ENCODE results near the gene BICDL2. TPM values are rescaled to one million over a fixed set of nuclear protein-coding genes. Genes with fewer than 3 reads are reported as not detected.
"Not testable (repeated sequence)": the region's sequence is repeated elsewhere in the genome, so short reads cannot be mapped to it uniquely, and the experiment has no call there.

BICDL2 gene
- total RNA-seq, 1 donor from 2014 or later, result not detected

DNA sequence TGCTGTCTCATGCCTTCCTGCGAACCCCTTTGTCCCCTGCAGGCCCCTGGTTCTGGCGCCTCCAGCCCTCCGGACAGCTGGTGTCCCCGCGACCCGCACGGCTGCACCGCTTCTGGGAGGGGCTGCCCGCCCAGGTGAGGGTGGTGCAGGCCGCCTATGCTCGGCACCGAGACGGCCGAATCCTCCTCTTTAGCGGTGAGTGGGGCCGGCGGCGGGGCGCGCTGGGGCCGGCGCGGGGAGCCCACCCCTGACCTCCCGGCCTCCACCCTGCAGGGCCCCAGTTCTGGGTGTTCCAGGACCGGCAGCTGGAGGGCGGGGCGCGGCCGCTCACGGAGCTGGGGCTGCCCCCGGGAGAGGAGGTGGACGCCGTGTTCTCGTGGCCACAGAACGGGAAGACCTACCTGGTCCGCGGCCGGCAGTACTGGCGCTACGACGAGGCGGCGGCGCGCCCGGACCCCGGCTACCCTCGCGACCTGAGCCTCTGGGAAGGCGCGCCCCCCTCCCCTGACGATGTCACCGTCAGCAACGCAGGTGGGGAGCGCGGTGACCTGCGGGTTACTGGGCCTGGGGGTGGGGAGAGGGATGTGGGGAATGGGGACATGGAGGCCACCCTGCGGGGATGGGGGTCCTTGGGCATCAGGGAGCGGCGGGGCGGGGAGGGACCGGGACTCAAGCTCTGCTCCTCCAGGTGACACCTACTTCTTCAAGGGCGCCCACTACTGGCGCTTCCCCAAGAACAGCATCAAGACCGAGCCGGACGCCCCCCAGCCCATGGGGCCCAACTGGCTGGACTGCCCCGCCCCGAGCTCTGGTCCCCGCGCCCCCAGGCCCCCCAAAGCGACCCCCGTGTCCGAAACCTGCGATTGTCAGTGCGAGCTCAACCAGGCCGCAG, 21.6 kb upstream of the BICDL2 start:
- Mint-ChIP-seq H3K27me3 (no peaks in the 10 kb centered on the region), H3K27ac (no peak overlapping the region), H3K4me3 (peak overlapping the region; percentile 83), H3K9me3 (no peaks in the 10 kb centered on the region), H3K4me1 (peaks cover 23% of the 10 kb centered on the region), H3K36me3 (ENCODE audit: low read depth) (peaks cover 1% of the 10 kb centered on the region)
- ATAC-seq (ENCODE audit: low read depth) (peak; percentile 48), DNase-seq (no peak)
- CTCF ChIA-PET, result interaction anchor here (0.6 to 3.0 kb wide), 13 partner anchors 10 to 110 kb away, joined by 3 to 61 read pairs (median 5); no protein-coding TSS in a partner anchor
- intact Hi-C loops (cut with micrococcal nuclease), result loop anchor here (1.0 to 2.0 kb wide), 10 partner anchors 12 to 442 kb away; partner anchors contain the start of gene MMP25
- no peak for TF ChIP-seq CTCF (IDR thresholded peaks at IDR 0.05)
- POLR2A ChIA-PET, result interaction anchor here (0.6 to 2.9 kb wide), 20 partner anchors 11 to 225 kb away, joined by 3 to 31 read pairs (median 5); partner anchors contain the start of genes PKMYT1, ZNF213 and ZNF263

DNA sequence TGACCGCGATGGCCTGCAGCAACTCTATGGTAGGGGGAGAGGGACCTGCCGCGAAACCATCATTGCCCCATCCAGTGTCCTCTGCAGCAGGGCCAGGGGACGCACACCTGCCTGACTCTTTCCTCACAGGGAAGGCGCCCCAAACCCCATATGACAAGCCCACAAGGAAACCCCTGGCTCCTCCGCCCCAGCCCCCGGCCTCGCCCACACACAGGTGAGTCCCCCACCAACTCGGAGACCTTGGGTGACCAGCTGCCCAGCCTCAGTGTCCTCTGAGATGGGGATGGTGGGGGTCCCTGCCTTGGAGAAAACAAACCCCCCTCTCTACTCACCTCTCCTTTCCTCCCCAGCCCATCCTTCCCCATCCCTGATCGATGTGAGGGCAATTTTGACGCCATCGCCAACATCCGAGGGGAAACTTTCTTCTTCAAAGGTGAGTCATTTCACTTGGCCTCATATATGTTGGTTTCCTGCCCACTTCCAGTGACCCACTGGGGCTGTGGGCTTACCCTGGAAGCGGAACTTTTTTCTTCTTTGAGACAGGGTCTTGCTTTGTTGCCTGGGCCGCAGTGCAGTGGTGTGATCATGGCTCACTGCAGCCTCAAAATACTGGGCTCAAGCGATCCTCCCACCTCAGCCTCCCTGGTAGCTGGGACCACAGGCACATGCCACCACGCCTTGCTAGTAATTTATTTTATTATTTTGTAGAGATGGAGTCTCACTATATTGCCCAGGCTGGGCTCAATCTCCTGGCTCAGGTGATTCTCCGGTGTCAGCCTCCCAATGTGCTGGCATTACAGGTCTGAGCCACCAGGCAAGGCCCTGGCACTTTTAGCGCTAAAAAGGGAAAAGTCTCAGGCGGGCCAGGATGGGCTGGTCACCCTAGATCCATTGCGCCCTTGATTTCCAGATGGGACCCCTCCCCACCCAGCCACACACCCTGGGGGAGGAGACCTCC, 20.7 kb upstream of the BICDL2 start:
- no peak for ATAC-seq (ENCODE audit: low read depth)
- Mint-ChIP-seq H3K27ac (no peak overlapping the region), H3K4me1 (peaks cover 23% of the 10 kb centered on the region), H3K27me3 (no peaks in the 10 kb centered on the region), H3K9me3 (no peaks in the 10 kb centered on the region), H3K36me3 (ENCODE audit: low read depth) (peaks cover 1% of the 10 kb centered on the region), H3K4me3 (peak overlapping the region; percentile 15)
- TF ChIP-seq CTCF (IDR thresholded peaks at IDR 0.05), result no peak
- no peak for DNase-seq
- POLR2A ChIA-PET, result interaction anchor here (1.1 to 2.9 kb wide), 7 partner anchors 18 to 72 kb away, joined by 3 to 31 read pairs (median 6); no protein-coding TSS in a partner anchor
- CTCF ChIA-PET, result interaction anchor here (1.5 to 3.0 kb wide), 5 partner anchors 9 to 71 kb away, joined by 5 to 61 read pairs (median 8); no protein-coding TSS in a partner anchor
- intact Hi-C loops (cut with micrococcal nuclease), result loop anchor here (2.0 kb wide), 5 partner anchors 17 to 101 kb away; no protein-coding TSS in a partner anchor

DNA sequence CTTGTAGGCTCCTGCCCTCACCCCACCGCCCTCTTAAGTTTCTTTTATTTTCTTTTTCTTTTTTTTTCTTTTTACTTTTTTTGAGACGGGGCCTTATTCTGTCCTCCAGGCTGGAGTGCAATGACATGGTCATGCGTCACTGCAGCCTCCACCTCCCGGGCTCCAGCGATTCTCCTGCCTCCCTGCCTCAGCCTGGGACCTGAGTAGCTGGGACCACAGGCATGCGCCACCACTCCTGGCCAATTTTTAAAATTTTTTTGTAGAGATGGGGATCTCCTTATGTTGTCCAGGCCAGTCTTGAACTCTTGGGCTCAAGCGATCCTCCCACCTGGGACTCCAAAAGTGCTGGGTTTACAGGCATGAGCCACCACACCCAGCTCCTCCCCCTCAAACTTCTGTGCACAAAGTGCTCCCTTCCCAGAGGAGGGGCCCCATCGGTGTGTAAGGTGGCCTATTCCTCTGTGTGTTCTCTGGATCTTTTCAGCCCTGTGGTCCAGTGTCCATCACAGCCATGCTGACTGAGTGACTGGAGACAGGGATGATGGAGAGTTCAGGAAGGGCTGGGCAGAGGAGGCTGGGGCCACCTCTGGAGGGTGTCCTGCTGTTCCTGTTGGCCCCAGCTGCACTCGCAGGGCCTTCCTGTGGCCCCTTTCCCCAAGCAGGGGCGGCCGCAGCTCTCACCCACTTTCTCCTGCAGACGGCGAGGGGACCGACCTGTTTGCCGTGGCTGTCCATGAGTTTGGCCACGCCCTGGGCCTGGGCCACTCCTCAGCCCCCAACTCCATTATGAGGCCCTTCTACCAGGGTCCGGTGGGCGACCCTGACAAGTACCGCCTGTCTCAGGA, 19.8 kb upstream of the BICDL2 start:
- Mint-ChIP-seq H3K4me1 (peaks cover 23% of the 10 kb centered on the region), H3K36me3 (ENCODE audit: low read depth) (peaks cover 1% of the 10 kb centered on the region), H3K9me3 (no peaks in the 10 kb centered on the region), H3K27me3 (no peaks in the 10 kb centered on the region), H3K27ac (no peak overlapping the region), H3K4me3 (peak overlapping the region; percentile 15)
- ChIA-PET POLR2A (interaction anchor here (0.7 kb wide), 1 partner anchor 40 kb away, joined by 5 read pairs; no protein-coding TSS in a partner anchor), CTCF (interaction anchor here (1.3 kb wide), 1 partner anchor 73 kb away, joined by 4 read pairs; no protein-coding TSS in a partner anchor)
- no peak for TF ChIP-seq CTCF (IDR thresholded peaks at IDR 0.05)
- ATAC-seq (ENCODE audit: low read depth) (no peak), DNase-seq (no peak)
- intact Hi-C loops (cut with micrococcal nuclease), result no loop called here

DNA sequence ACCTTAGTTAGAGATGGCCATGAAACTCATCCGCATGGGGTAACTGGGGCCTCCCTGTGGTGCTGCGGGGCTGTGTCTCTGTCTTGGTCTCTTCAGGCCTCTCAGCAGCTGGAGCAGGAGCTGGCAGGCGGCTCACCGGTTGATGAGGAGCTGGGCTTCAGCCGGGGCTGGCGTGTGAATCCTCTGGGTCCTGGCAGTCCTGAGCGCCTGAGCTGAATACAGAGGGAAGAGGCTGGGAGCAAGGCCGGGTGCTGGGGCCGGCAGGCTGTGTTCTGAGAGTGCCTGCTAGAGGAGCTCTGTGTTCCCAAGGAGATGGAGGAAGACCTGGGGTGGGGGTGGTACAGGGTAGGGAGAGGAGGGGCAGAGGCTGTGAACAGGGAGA, 19.0 kb upstream of the BICDL2 start:
- H3K4me1 Mint-ChIP-seq, result peaks cover 23% of the 10 kb centered on the region
- DNase-seq; H3K27me3 Mint-ChIP-seq; H3K27ac Mint-ChIP-seq; H3K4me3 Mint-ChIP-seq; intact Hi-C loops (cut with micrococcal nuclease); H3K36me3 Mint-ChIP-seq (ENCODE audit: low read depth); ATAC-seq (ENCODE audit: low read depth); H3K9me3 Mint-ChIP-seq: not testable (repeated sequence)
- CTCF ChIA-PET, result interaction anchor here (1.3 kb wide), 1 partner anchor 74 kb away, joined by 4 read pairs; no protein-coding TSS in a partner anchor
- POLR2A ChIA-PET, result interaction anchor here (0.7 kb wide), 1 partner anchor 41 kb away, joined by 5 read pairs; no protein-coding TSS in a partner anchor

Data from activated B cell treated with CpG ODN at 0.5 μM for 24 hours (primary cell).